GM12892 (cell line): Measurements from ENCODE around the gene GP1BB.

Source experiments
- POLR2A ChIP-seq: IDR thresholded peaks from 2 replicates; pipeline ENCODE4 v1.6.1; 2011; ENCODE audit warnings: low read depth, low read length, control low read depth
- POLR2AphosphoS5 ChIP-seq: IDR thresholded peaks from 2 replicates; pipeline ENCODE4 v1.6.1; 2011; ENCODE audit warnings: low read depth, low read length, control low read depth

- TF ChIP-seq POLR2A (no peak), POLR2AphosphoS5 (no peak)
Measured at GRCh38 chr22:19763458-19764298, 40.3 kb downstream of the GP1BB start.
